HG03342 (cell line): ENCODE data around the gene FANCB.

Experiments
- ATAC-seq: cut with Tn5 transposase; IDR thresholded peaks from one replicate; pipeline ENCODE4 v1.9.1; 2021; ENCODE audit warnings: mild to moderate bottlenecking, moderate library complexity; ENCODE audit not compliant: unreplicated experiment

The FANCB gene

DNA sequence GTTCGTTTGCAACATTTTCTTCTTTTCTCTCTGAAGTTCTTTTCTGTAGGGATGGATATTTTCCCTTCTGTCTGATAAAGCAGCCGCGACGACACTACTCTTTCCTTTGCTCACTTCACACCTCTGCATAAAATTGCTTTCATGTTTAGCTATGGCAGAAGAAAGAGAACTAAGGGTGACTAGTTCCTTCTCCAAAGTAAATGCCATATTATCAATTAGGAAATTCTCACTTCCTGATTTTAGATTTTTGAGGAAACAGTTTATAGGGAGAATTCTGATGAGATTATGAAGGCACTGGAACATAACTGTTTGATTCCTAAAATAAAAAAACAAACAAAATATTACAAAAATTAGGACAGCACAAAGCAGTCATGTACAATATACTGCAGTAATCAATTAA lies 29.2 kb downstream of the FANCB start:
- ATAC-seq = no peak

DNA sequence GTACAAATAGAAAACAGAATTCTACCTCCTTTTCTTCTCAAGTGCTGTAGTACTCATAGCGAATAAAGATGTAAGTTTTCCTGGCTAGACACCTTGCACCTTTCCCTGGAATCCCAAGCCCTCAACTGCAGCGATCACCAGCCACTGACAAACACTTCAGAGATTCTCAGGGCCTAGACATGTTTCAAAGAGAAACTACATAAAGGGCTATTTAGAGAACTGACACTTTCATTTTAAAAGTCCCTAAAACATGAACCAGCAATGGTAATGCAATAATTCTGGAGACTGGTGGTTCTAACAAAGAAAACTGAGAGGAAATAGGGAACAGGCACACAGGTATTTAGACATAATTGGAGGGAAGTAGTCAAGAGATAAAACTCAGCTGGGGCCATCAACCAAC lies 35.7 kb downstream of the FANCB start:
- ATAC-seq = no peak

DNA sequence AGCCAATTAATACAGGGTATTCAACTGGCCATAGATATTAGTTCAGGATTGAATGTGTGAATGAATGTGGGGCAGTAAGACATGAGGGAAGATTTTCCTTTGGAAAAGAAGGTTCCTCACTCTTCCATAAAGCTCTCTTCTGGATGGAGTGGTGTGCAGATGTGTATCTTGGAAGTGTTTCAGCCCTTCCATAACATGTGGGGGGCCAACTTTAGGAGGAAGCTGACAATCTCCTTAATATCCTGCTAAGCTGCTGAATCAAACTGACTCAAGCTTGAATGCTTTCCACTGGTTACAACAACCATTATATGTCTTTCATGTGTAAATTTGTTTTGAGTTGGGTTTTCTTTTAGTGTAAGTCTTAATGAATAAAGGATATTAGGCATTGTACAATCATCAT lies 40.3 kb downstream of the FANCB start:
- no peak for ATAC-seq

DNA sequence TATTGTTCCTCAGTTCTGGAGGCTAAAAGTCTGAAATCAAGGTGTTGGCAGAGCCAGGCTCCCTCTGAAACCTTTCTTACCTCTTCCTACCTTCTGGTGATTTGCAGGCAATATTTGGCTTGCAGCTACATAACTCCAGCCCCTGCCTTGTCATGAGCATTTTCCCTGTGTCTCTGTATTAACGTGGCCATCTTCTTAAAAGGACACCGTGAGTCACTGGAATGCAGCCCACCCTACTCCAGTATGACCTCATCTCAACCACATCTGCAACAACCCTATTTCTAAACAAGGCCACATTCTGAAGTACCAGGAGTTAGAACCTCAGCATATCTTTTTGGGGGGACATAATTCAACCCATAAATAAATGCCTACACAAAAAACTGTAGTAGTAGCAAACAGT lies 40.7 kb downstream of the FANCB start:
- ATAC-seq = no peak

GRCh38 chrX:14829643-14830042 lies 43.2 kb downstream of the FANCB start:
- no peak for ATAC-seq

GRCh38 chrX:14826319-14826718 lies 46.5 kb downstream of the FANCB start:
- no peak for ATAC-seq

- ATAC-seq = no peak
Observed at GRCh38 chrX:14825851-14826250, 47.0 kb downstream of the FANCB start.

GRCh38 chrX:14819769-14820168 lies 53.1 kb downstream of the FANCB start:
- ATAC-seq = no peak

DNA sequence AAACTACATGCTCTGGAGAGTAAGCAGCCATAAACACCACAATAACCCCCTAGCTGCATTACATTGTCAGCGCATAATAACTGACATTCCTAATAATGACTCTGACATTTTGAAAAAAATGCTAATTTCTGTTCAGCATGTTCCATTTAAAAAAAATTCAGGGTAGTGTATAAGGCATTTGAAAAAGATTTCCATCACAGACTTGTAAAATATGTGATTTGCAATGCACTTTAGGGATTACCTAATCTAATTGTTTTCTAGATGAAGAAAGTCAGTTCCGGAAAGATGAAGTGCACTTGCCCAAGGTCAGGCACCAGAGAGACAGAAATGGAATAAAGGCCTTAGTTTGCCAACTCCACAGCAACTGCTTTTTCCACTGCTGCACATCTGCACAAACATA lies 55.3 kb downstream of the FANCB start:
- no peak for ATAC-seq

- ATAC-seq = no peak
Observed at GRCh38 chrX:14802943-14803710, 69.7 kb downstream of the FANCB start.

DNA sequence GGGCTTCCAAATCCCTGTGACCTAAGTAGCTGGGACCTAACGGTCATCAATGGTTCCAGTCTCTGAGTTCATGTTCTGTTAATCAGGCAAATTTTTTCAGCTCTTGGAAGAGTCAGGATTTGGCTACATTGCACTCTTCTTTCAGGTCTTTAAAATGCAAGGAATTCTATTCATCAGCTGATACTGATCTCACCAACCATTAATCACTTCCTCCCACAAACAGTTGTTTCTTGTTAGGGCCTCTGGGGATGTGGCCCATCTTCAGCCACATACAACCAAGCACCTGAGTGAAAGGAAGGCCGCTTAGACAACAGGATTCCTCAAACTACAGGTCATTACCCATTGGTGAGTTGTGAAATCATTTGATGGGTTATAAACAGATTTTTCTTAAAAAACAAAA lies 71.7 kb downstream of the FANCB start:
- no peak for ATAC-seq

DNA sequence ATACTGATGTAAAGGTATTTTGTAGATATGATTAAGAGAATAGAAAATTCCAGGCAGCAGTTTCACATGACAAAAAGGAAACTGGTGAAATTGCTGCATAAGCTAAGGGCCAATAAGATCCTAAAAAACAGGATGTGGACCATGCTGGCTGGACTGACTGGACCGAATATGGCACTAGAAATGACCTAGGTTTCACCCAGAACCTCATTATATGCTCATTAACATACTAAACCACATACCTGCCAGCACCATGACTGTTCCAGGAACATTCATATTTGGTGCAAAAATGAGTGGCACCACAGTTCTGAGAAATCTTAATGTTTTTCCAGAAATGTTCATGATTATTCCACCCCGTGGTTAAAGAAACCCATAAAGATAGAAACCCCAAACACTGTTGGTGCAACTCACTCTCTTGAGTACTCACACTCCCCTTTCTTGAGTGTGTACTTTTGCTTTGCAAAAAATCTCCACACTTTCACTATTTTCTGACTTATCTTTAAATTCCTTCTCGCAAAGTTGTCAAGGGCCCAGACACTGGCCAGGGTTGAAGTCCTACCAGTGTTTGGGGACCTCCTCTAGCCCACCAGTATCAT lies 74.0 kb downstream of the FANCB start:
- no peak for ATAC-seq
